Raji (cell line): ENCODE results near the gene PLXND1.

Experiments
- POLR2A ChIP-seq: IDR thresholded peaks from 2 replicates; pipeline ENCODE4 v1.6.1; 2011; ENCODE audit warnings: low read depth, low read length, control low read depth; ENCODE audit not compliant: insufficient read depth

PLXND1 gene

DNA sequence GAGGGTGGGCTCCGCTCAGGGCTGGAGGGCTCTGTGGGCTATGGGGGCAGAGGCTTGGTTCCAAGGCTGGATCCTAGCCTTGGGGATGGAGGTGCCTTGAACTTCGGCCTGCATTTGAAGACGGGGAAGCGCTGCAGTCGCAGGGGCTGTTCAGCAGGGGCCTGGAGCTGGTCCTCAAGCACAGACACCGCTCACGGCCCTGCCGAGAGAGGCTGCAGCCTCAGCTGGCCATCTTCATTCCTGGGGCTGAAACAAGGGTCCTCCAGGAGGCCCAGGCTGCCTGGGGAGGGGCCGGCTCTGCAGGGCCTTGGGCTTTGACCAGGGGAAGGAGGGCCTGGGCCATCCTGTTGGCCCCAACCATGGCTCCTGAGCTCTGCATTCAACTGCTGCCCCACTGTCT, 25.6 kb upstream of the PLXND1 start:
- no peak for TF ChIP-seq POLR2A

DNA sequence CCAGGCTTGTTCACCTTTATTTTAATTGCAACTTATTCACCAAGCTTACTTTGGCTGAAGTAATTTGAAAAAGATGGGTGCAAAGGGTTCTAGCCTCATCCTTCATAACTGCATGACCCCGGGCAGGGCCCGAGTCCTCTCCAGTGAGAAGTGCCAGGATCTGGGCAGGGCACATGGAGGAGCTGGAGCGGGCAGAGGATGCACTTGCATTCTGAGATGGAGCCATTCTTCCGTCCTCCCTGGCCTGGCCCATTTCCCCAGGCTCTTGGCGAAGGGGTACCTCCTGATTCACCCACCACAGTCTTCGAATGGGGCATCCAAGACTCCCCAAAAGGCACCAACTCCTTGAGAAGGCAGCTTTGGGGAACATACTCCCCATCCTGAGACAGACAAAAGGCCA, 22.5 kb upstream of the PLXND1 start:
- no peak for TF ChIP-seq POLR2A

DNA sequence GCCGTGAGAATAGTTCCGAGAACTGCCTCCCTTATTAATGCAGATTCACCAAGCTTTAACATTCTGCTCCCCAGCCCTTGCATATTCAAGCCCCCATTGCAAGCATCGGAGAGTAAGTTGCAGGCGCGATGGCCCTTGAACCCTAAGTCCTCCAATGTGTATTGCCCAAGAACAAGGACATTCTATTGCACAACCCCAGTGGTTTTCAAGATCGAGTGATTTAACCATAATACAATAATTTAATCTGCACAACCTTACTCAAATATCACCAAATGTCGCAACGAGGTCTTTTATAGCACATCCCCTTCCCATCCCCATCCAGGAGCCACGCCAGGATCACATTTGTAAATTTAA, 21.7 kb upstream of the PLXND1 start:
- no peak for TF ChIP-seq POLR2A

DNA sequence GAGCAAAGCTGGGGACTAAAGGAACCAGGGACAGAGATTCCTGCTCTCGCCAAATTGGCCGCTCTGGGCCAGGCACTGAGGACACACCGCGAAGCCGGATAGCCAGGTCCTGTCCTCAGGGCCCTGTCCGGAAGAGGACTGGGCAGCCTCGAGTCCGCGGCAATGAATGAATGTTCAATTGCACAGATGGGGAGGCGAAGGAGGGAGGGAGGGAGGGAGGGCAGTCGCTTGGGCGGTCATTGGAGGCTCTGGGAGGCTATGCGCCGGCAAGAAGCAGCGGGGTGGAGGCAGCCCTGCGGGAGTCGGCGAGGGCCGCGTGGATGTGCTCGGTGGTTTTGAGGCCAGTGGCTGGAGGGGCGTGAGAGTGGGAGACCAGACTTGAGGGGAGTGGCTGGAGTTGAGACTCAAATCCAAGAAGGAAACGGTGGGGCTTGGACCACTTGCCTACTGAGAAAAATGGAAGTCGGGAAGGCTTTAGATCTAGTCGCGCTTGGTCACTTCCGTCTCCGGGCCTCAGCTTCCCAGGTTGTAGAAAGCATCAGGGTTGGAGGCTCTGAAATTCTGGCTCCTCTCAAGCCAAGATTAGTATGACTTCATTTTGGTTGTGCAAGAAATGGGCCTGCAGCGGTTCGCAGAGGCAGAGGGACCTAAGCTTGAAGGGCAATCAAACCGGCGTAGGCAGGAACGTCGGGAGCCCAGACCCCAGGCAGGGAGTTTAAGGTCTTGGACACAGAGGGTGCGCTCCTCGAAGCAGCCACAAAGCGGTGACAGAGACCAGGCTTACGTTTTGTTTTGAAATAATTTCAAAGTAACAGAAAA, 21.1 kb upstream of the PLXND1 start:
- TF ChIP-seq POLR2A, result 0 out of 2 replicates have a peak, but pooled peaks have one; percentile 13

DNA sequence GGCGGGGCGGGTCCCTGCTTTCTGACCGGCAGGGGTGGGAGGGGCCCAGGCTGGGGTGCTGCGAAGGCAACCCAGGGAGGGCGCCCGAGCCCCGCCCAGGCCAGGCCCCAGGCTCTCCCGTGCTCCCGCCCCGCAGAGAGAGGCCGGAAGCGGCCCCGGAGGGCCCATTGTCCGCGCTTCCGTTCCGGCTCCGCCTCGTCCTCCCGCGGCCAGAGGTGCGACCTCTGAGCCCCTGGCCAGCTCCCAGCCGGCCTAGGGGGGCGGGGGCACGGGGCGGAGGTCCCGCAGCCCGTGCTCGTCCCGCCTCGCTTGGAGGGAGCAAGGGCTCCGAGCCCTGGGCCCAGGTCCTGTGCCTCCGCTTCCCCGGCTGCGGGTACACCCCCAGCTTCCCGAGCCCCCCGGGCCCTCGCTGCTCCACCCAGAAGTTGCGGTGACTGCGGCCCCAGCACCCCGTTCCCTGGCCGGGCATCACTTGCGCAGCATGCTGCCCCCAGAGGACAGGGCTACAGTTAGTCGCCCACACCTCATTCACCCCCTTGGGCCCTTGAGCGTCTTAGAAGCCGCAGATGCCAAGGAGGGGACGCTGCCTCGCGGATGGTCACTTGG, 20.4 kb upstream of the PLXND1 start:
- TF ChIP-seq POLR2A, result peak; percentile 67

DNA sequence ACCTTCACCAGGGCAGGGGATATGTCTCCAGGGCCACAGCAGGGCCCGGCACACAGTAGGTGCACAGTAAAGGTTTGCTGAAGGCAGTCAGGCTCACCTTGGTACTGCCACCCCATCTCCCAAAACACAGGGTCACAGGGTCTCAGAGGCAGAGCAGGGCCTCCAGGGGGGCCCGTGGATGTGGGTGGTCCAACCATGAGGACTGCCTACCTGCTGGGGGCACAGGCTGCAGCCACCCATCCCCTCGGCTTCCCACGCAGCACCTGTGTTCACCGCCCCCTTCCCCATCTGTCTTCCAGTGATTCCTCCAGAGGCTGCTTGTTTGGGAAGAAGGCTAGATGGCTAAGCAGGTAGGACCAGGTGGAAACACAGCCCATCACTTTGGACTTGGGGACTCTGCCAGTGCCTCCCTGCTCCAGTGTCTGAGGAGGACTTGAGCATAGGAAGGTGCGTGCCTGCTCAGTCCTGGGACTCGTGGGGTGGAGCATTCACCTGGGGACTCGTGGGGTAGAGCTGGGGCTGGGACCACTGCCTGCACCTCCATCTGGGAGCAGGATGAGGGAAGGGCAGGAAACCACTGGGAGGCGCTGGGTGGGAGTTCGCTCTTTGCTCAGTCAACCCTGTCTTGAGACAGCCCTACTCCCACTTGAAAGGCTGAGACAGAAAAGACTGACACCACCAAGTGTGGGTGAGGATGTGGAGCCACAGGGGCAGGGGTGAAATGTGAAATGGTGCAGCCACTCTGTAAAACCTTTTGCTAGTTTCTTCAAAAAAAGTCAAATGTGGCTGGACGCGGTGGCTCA, 18.8 kb upstream of the PLXND1 start:
- TF ChIP-seq POLR2A, result no peak

DNA sequence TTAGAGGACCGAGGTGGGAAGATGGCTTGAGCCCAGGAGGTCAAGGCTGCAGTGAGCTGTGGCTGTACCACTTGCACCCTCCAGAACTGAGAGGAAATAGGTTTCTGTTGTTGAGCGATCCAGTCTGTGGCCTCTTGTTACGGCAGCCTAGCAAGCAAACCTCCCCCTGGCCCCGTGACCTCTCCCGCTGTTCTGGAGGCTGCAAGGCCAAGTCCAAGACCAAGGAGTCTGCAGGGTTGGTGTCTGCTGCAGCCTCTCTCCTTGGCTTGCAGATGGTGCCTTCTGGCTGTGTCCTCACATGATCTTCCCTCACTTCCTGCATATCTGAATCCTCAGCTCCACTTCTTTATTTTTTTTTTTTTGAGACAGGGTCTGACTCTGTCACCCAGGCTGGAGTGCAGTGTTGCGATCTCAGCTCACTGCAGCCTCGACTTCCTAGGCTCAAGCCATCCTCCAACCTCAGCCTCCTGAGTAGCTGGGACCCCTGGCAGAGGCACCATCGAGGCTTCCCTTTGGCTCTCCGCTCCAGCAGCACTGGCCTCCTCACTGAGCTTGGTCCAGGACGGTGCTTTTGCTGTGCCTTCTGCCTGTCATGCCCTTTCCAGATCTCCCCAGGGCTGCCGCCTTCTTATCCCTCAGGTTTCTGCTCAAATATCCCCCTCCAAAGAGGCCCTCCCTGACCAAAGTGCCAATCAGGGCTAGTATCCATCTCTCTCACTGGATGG, 18.0 kb upstream of the PLXND1 start:
- no peak for TF ChIP-seq POLR2A

DNA sequence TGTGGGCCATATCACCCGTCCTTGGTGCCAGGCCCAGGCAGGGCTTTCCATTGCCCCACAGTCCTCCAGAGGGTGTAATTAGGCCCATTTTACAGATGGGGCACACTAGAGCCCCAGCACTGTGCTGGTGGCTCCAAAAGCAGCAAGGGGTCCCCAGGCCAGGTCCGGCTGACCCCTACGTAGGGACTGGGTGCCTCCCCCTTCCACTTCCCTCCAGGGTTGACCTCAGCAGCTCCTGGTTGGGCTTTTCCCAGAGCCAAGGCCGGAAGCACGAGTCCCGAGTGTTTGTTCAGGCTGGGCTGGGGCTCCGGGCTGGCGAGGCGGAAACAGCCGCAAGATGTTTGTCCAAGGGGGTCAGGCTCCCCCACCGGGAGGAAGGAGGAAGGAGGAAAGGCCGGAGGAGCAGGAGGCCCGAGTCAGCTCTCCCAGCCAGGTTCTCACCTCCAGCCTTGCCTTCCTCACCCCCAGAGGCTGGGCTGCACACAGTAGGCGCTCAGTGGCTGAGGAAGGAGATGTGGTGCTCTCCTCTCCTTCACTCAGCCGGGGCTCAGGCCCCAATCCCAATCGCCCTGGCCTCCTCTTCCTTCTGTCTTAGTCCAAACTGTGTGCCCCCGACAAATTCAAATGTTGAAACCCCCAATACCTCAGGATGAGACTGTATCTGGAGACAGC, 17.1 kb upstream of the PLXND1 start:
- TF ChIP-seq POLR2A, result no peak

DNA sequence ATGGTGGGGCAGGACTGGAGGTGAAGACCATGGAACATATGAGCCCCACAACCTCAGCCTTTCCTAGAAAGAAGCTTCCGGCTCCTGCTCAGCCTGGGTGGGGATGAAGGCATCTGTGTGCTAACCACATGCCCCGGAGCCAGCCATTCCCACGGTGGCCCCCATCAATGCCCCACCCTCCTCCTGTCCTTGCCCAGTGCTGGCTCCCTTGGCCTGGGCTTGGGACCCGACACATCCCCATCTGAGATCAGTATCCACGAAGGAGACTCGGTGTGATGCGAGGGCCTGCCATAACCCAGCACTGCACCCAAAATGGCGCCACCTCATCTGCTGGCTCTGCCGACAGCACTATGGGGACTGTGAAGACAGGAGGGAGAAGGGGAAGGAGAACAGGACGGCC, 16.5 kb upstream of the PLXND1 start:
- TF ChIP-seq POLR2A, result no peak

DNA sequence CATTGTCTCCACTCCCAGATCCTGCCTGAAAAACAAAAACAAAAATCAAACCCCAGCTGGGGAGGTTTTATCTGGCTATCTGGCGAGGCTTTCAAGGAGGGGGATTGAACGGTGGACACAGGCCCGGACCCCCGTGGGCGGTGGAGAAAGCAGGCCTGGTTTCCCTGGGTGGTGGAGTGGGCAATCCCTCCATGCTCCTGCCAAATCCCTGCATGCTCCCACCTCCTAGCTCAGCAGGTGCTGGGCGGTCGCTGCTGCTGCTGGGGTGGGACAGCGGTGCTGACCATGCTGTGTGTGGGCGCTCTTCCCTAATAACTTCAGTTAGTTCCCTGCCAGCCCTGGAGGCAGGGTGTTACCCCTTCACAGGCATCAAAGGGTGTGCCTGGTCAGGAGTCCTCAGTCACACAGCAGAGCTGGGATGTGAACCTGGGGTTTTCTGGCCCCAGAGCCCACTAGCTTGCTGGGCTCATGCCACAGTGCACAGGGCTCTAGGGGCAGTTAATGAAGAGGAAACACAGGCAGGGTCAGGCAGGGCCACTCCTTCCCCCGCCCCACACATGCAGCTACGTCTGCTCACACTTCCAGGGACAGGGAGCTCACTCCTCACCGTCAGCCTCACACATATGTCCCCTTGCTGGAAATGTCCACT, 15.9 kb upstream of the PLXND1 start:
- TF ChIP-seq POLR2A, result no peak

DNA sequence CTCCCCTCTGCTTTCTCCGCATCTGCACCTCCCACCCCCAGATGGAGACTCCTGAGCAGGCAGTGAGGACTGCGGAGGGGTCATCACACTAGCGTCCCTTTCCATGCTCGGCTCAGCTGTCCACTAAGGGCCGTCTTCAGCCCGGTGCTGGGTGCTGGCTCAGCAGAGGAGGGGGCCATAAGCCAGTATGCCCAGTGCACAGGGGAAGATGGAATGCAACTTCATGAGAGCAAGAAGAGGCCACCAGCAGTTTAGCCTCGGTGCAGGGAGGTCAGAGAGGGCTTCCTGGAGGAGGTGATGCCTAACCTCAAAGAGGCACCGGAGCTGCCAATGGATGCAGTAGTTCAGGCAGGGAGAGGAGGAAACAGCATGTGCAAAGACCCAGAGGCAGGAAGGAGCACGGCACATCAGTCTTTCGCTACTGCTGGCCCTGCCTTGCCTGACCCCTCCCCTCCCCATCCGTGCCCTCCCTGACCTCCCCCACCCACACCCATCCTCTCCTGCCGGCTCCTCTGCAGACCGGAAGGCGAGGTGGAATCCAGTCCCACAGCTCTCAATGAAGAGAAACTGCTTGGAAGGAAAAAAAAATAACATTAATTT, 15.2 kb upstream of the PLXND1 start:
- TF ChIP-seq POLR2A, result no peak

DNA sequence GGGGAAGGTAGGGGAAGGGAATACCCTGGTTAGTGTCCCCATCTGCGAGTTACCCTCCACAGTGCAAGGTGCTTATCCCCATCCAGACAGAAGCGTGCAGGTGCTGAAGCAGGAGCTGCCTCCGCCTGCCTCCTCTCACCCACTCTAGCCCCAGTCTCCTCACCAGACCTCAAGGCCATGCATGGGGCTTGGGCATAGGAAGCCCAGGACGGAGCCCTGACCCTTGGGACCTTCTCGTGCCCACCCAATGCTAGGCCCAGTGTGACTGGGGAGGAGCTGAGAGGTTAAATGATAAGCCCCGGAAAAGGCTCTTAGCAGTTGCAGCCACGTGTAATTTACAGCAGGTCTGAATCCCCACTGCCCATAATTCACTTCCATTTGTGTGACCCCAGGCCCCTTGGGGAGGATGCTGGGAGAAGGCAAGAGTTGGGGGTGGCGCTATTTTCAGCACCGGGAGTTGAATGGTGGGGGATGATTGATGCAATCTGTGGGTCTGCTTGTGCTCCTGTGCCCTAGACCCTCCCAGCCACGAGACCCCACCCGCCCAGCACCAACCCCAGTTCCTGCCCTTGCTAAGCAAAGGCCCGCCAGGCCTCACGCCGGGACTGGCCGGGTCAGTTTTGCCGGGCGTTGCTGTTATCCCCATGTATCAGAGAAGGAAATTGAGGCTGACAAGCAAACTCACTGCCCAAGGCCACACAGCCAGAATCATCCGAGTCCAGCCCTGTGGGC, 14.5 kb upstream of the PLXND1 start:
- TF ChIP-seq POLR2A, result no peak

DNA sequence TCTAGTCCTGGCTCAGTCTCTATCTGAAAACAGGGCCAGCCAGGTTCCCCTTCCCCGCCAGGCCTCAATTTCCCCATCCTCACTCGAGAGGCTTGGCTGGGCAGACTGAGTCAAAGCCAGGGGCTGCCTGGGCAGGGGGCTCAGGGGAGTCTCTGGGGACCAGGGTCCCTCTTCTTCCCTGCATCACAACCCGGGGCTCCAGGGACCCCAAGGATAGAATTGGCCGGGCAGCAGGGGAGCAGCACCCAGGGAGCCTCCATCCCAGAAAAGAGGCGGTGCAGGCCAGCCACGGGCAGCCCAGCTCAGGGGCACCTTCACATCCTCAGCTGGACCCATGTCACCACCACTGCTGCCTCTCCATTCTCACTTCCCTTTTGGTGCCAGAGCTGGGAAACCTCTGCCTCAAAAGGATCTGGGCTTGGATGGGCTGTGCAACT, 13.3 kb upstream of the PLXND1 start:
- TF ChIP-seq POLR2A, result no peak
